ENCODE data around the gene ABCF1. TPM values are rescaled to one million over a fixed set of nuclear protein-coding genes. Genes with fewer than 3 reads are reported as not detected.

Gene ABCF1
- total and polyA plus RNA-seq, 2 of the 8 experiments (the other 6 are each of a cell fraction or from before 2014, with no cell fraction given), result 48.8 to 123 TPM

DNA sequence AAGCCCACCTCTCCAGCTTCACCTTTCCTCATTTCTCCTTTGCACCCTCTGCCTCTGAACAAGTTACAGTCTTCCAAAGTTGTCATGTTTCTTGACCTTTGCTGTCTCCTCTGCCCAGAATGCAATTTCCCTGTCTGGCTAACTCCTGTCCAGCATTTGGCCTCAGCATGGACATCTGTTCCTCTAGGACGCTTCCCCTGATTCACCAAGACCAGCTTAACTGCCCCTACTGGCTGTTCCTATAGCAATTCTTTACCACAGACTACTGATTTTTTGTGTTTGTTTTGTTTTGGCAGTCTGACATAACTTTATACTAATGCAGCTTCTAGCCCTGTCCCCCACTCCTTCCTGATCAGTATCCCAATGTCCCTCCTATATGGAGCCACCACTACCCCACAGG lies 28.3 kb upstream of the ABCF1 start (continued):
- TF ChIP-seq JUN (IDR thresholded peaks at IDR 0.05; ENCODE audit: low read depth, low read length) (no peak), CREB1 (IDR thresholded peaks at IDR 0.05) (no peak), SRF (IDR thresholded peaks at IDR 0.05; ENCODE audit: low read depth, low read length) (no peak), TEAD4 (IDR thresholded peaks at IDR 0.05; ENCODE audit: low read depth, low read length) (no peak), CHD2 (IDR thresholded peaks at IDR 0.05; ENCODE audit: low read length) (no peak), CHD1 (IDR thresholded peaks at IDR 0.05; ENCODE audit: low read depth, low read length) (no peak), TBP (IDR thresholded peaks at IDR 0.05; ENCODE audit: low read depth, low read length) (no peak)
